Activated T-helper 2 cell treated with anti-CD3 and anti-CD28 coated beads, Interferon-gamma antibody, Interleukin-2, Interleukin-4, amounts not matched to agents 10 μg/mL and 5 μg/mL and 100 μg/mL, durations not matched to agents 14 hours and 24 hours and 36 hours (primary cell): ENCODE results near the gene SEMA3F. TPM values are rescaled to one million over a fixed set of nuclear protein-coding genes. Genes with fewer than 3 reads are reported as not detected.
A peak's percentile ranks its signal among the peaks of the same experiment; 100 is the strongest.

Experiments
- DNase-seq: peaks from one replicate; pipeline ENCODE4 v3.0.0; 2021; ENCODE audit warnings: low spot score
- H3K27ac Mint-ChIP-seq: one replicate; pipeline ENCODE4 v1.8.0; 2021; ENCODE audit warnings: mixed read lengths
- H3K27me3 Mint-ChIP-seq: one replicate; pipeline ENCODE4 v1.8.0; 2021; ENCODE audit warnings: low read depth, mixed read lengths
- H3K36me3 Mint-ChIP-seq: one replicate; pipeline ENCODE4 v1.8.0; 2021; ENCODE audit warnings: low read depth, mixed read lengths
- H3K4me1 Mint-ChIP-seq: one replicate; pipeline ENCODE4 v1.8.0; 2021; ENCODE audit warnings: low read depth, mixed read lengths
- H3K4me3 Mint-ChIP-seq: one replicate; pipeline ENCODE4 v1.8.0; 2021; ENCODE audit warnings: low read depth, mild to moderate bottlenecking, moderate library complexity, mixed read lengths
- H3K9me3 Mint-ChIP-seq: one replicate; pipeline ENCODE4 v1.8.0; 2021; ENCODE audit warnings: mixed read lengths
- intact Hi-C: fragments of 100-400 bp; cut with micrococcal nuclease; formaldehyde crosslinking; loops from one replicate; pipeline ENCODE4 v1.15.1; 2023
- total RNA-seq: library from RNA; stranded (reverse); gene quantifications from 2 replicates; pipeline ENCODE4 v1.2.3, GENCODE V29; 2022

The SEMA3F gene
- total RNA-seq, 1 donor from 2014 or later: 0.21 TPM

DNA sequence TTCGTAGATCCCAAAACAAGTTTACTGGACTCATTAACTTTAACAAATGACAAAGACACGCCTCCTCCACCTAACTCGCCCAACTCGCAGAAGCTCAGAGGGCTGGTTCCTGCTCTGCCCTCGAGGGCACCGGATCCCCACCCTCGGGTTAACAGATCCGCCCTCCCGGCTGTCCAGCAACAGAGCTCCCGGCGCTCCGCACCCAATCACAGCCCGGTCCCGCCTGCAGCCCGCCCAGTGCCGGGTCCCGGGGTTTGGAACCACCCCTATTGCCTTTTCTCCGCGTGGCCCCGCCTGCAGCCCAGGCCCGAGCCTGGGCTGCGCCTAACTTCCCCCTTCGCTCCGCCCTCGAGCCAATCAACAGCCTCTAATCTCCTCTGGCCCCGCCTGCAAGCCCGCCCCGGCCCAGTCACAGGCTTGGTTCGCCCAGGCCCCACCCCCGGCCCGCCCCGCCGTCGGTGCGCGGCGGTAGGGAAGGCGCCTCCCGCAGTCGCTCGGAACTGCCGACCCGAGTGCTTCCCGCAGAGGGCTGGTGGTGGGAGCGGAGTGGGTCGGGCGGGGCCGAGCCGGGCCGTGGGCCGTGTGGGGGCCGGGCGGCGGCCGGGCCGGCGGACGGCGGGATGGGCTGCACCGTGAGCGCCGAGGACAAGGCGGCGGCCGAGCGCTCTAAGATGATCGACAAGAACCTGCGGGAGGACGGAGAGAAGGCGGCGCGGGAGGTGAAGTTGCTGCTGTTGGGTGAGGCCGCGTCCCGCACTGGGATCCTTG is 80.8 kb downstream of the SEMA3F start, which contains the start of gene GNAI2:
GNAI2 (plus strand) TSS at position 489 of the 768 bp plus-strand sequence; CDS start at position 621, 132 bp downstream.
- intact Hi-C loops: loop anchor here (2.0 to 5.0 kb wide), 4 partner anchors 63 to 366 kb away; partner anchors contain the start of genes HYAL2, HYAL3 and NAA80
- Mint-ChIP-seq H3K27me3 (no peaks in the 10 kb centered on the region), H3K27ac (peak within 1 kb of the TSS; percentile 89), H3K36me3 (peaks cover 37% of the 10 kb centered on the region), H3K9me3 (no peaks in the 10 kb centered on the region), H3K4me1 (peaks cover 24% of the 10 kb centered on the region), H3K4me3 (peak within 1 kb of the TSS; percentile 95)
- DNase-seq: peak; percentile 99

DNA sequence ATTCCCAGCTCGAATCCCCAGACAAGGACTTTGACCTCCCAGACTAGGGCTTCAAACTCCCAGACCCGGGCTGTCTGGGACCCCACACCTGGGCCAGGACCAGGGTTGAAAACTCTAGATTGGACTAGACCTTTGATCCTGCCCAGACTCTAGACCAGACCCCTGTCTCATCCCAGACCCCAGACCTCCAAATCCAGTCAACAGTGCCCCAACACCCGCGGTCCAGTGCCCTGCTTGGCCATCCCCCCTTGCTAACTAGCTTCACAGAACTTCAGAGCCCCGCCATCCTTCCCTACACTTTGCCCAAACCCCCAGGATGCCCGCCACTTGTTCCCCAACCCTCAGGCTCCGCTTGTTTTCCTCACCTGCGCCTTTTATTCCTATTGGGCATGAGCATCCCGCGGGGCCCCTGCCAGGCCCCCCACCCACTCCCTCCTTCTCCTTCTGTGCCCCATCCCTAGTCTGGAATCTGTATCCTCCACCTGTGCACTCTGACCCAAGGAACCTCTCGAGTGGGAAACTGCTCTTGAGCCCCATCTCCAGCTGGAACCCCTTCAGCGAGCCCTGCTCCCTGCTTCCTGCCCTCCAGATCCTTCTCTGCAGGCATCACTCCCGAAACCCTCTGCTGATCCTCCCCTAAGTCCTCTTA is 81.5 kb downstream of the SEMA3F start:
- DNase-seq: no peak
- Mint-ChIP-seq H3K27ac (peak overlapping the region; percentile 89), H3K4me1 (peaks cover 31% of the 10 kb centered on the region), H3K27me3 (no peaks in the 10 kb centered on the region), H3K4me3 (peak overlapping the region; percentile 95), H3K36me3 (peaks cover 39% of the 10 kb centered on the region), H3K9me3 (no peaks in the 10 kb centered on the region)
- intact Hi-C loops: loop anchor here (2.0 to 5.0 kb wide), 4 partner anchors 62 to 366 kb away; partner anchors contain the start of genes HYAL2, HYAL3 and NAA80

DNA sequence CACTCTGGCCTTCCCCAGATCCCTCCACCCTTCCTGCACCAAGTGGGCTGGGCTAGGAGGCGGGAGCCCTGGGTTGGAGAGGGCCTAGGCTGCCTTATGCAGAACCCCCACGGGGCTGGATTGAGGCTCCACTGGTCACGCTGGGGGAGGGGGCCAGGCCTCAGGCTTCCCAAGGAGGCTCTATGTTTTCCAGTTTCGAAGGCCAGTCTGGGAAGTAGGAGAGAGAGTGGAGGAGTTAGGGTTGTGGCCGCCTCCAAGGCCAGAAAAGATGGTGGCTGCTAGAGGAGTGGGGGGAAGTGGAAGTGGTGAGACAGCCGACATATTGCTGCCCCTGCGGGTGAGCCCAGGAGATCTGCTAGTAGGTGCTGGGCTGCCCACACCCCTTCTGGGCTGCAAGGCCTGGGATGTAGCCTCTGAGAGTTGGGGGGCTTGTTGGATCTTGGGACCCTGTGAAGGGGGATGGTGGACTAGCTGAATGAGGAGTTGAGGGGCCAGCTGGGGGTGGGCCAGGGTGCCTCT is 82.1 kb downstream of the SEMA3F start:
- Mint-ChIP-seq H3K27me3 (no peaks in the 10 kb centered on the region), H3K9me3 (no peaks in the 10 kb centered on the region), H3K27ac (peak overlapping the region; percentile 89), H3K4me1 (peaks cover 36% of the 10 kb centered on the region), H3K36me3 (peaks cover 43% of the 10 kb centered on the region), H3K4me3 (peak overlapping the region; percentile 95)
- peak; percentile 37 for DNase-seq
- intact Hi-C loops: loop anchor here (2.0 to 5.0 kb wide), 4 partner anchors 62 to 365 kb away; partner anchors contain the start of genes HYAL2, HYAL3 and NAA80

DNA sequence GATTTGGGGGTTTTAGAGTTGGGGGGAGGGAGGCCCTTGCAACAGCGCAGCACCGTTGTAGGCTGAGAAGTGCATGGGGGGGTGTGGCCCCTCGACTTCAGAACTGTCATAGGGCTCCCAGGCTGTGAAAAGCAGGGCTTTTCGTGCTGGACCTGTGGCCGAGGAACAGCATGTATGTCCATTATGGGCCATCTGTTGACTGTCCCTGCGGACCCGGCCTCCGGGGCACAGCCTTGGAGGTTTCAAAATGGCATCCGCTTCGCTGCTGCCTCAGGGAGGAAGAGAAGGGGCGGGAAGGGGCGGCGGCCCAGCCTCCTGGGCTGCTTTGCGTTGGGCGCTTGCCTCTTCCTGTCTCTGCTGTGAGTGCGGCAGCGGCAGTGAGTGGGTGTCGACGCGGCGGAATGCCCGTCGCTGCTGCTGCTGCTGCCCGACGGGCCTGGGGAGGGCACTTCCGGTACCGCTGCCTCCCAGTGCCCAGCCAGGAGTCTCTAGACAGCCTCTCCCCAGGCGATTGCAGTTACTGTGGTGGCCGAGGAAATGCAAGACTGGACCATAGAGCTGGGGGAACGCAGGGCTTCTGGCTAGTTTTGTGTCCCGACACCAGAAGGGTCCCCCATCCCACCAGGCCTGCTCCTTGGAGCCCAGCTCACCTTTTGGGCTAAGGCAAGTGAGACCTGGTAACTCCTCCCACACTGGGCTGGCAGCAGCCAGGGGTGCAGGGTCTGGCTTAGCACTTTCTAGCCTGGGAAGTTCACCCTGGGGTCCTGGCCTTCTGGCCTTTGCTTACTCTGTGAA is 82.8 kb downstream of the SEMA3F start:
- H3K4me3 Mint-ChIP-seq: peak overlapping the region; percentile 95
- no peaks in the 10 kb centered on the region for H3K9me3 Mint-ChIP-seq
- intact Hi-C loops: loop anchor here (1.0 to 5.0 kb wide), 6 partner anchors 8 to 364 kb away; partner anchors contain the start of genes HYAL2, HYAL3 and NAA80
- H3K27ac Mint-ChIP-seq: peak overlapping the region; percentile 89
- H3K27me3 Mint-ChIP-seq: no peaks in the 10 kb centered on the region
- peaks cover 47% of the 10 kb centered on the region for H3K36me3 Mint-ChIP-seq
- H3K4me1 Mint-ChIP-seq: peaks cover 43% of the 10 kb centered on the region
- peak; percentile 85 for DNase-seq

DNA sequence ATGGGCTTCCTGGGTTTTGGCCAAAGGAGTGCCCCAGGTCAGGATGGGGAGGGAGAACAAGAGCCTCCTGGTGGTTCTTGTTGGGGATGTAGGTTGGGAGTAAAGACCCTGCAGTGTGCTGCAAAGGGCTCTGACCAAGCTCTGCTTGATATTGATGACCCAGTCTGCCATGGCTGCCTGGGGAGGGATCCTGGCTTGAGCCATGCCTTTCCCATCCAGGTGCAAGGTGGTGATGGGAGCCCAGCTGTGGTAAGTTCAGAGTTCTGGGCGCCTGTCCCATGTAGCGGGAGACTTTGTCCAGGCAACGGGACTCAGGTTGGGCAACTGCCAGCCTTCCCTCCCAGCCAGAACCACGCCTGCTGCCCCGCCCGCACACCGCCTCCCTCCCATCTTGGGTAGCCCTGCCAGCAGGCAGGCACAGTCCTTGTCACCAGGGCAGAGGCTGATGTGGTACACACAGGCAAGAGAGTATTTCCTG is 83.5 kb downstream of the SEMA3F start:
- peaks cover 48% of the 10 kb centered on the region for H3K4me1 Mint-ChIP-seq
- H3K36me3 Mint-ChIP-seq: peaks cover 50% of the 10 kb centered on the region
- no peaks in the 10 kb centered on the region for H3K27me3 Mint-ChIP-seq
- H3K27ac Mint-ChIP-seq: peak overlapping the region; percentile 89
- intact Hi-C loops: loop anchor here (1.0 to 5.0 kb wide), 5 partner anchors 8 to 364 kb away; partner anchors contain the start of gene HYAL2
- H3K4me3 Mint-ChIP-seq: peak overlapping the region; percentile 95
- no peak for DNase-seq
- H3K9me3 Mint-ChIP-seq: no peaks in the 10 kb centered on the region

Other genes starting within 250 kb of the SEMA3F start
- 15.1 and 15.7 TPM in 2 replicates for gene MON1A, start 225.5 kb upstream of the SEMA3F start, total RNA-seq
- 99.2 and 104 TPM in 2 replicates for gene RBM6, start 215.2 kb upstream of the SEMA3F start, total RNA-seq
- gene RBM5, start 66.4 kb upstream of the SEMA3F start, total RNA-seq: 139 and 144 TPM in 2 replicates
- gene GNAT1, start 36.3 kb downstream of the SEMA3F start, total RNA-seq: not detected in 2 replicates
- not detected in 2 replicates for gene SLC38A3, start 49.9 kb downstream of the SEMA3F start, total RNA-seq
- 267 and 269 TPM in 2 replicates for gene GNAI2, start 80.9 kb downstream of the SEMA3F start, total RNA-seq
- gene SEMA3B, start 113.8 kb downstream of the SEMA3F start, total RNA-seq: 0.30 and 0.68 TPM in 2 replicates
- gene LSMEM2, start 123.8 kb downstream of the SEMA3F start, total RNA-seq: not detected in 2 replicates
- 154 and 164 TPM in 2 replicates for gene IFRD2, start 137.1 kb downstream of the SEMA3F start, total RNA-seq
- gene HYAL3, start 144.1 kb downstream of the SEMA3F start, total RNA-seq: 10.8 TPM in 2 replicates
- 24.9 and 25.0 TPM in 2 replicates for gene NAA80, start 144.1 kb downstream of the SEMA3F start, total RNA-seq
- gene HYAL1, start 148.2 kb downstream of the SEMA3F start, total RNA-seq: 0.23 and 0.59 TPM in 2 replicates
- 14.9 and 15.2 TPM in 2 replicates for gene HYAL2, start 167.4 kb downstream of the SEMA3F start, total RNA-seq
- gene TUSC2, start 172.9 kb downstream of the SEMA3F start, total RNA-seq: 23.7 and 23.9 TPM in 2 replicates
- 71.2 and 74.2 TPM in 2 replicates for gene RASSF1, start 185.5 kb downstream of the SEMA3F start, total RNA-seq
- gene ZMYND10, start 190.4 kb downstream of the SEMA3F start, total RNA-seq: 0.94 and 1.8 TPM in 2 replicates
- gene NPRL2, start 195.5 kb downstream of the SEMA3F start, total RNA-seq: 34.5 and 42.7 TPM in 2 replicates
- 22.9 and 24.6 TPM in 2 replicates for gene CYB561D2, start 195.5 kb downstream of the SEMA3F start, total RNA-seq
- 17.8 and 19.2 TPM in 2 replicates for gene TMEM115, start 204.2 kb downstream of the SEMA3F start, total RNA-seq